Chondrocyte (in vitro differentiated cells): ENCODE data around the gene KCNH8. TPM values are rescaled to one million over a fixed set of nuclear protein-coding genes. Genes with fewer than 3 reads are reported as not detected.

ENCODE experiments used
- DNase-seq: peaks from one replicate; pipeline ENCODE4 v3.0.0; 2021; ENCODE audit warnings: mixed read lengths, low spot score
- H3K27ac Mint-ChIP-seq: one replicate; pipeline ENCODE4 v1.8.0; 2021; ENCODE audit warnings: mild to moderate bottlenecking, moderate library complexity, mixed read lengths; ENCODE audit not compliant: unreplicated experiment
- H3K27me3 Mint-ChIP-seq: 2 replicates; pipeline ENCODE4 v1.8.0; 2021; ENCODE audit warnings: low read depth, mixed read lengths
- H3K36me3 Mint-ChIP-seq: 2 replicates; pipeline ENCODE4 v1.8.0; 2021; ENCODE audit warnings: low read depth, mixed read lengths
- H3K4me1 Mint-ChIP-seq: 2 replicates; pipeline ENCODE4 v1.8.0; 2021; ENCODE audit warnings: low read depth, mild to moderate bottlenecking, mixed read lengths
- H3K4me3 Mint-ChIP-seq: one replicate; pipeline ENCODE4 v1.8.0; 2021; ENCODE audit warnings: mild to moderate bottlenecking, moderate library complexity, mixed read lengths; ENCODE audit not compliant: unreplicated experiment
- H3K9me3 Mint-ChIP-seq: 2 replicates; pipeline ENCODE4 v1.8.0; 2021; ENCODE audit warnings: low read depth, mixed read lengths
- CTCF ChIP-seq: fragments of 200-600 bp; sonication (generic); IDR thresholded peaks from 2 replicates; pipeline ENCODE4 v1.5.0; 2021; ENCODE audit warnings: antibody characterized with exemption, mild to moderate bottlenecking, moderate library complexity
- total RNA-seq: library from RNA; stranded (reverse); gene quantifications from 3 replicates; pipeline ENCODE4 v1.2.1, GENCODE V29; 2021

KCNH8 gene
- total RNA-seq, 1 donor from 2014 or later = not detected

DNA sequence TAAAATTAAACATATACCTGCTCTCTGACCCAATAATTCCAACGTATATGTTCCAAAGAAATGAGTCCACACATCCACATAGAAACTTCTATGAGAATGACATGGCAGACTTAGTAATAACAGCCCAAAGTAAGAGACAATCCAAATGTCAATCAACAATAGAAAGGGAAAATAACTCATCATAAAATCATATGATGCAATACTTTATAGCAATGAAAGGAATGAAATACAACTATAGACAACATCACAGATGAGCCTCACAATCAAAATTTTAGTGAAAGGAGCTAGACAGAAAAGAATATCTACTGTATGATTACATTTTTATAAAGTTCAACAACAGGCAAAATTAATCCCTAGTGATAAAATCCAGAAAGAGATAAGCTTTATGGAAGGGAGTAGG lies 23.6 kb upstream of the KCNH8 start:
- no peak for TF ChIP-seq CTCF
- DNase-seq = no peak
- Mint-ChIP-seq H3K4me3 (no peak overlapping the region), H3K4me1 (no peaks in the 10 kb centered on the region), H3K9me3 (no peaks in the 10 kb centered on the region), H3K27me3 (no peaks in the 10 kb centered on the region), H3K36me3 (no peaks in the 10 kb centered on the region), H3K27ac (no peak overlapping the region)

- no peak overlapping the region for H3K4me3 Mint-ChIP-seq
- H3K4me1 Mint-ChIP-seq = no peaks in the 10 kb centered on the region
- peaks cover 7% of the 10 kb centered on the region for H3K27me3 Mint-ChIP-seq
- H3K36me3 Mint-ChIP-seq = no peaks in the 10 kb centered on the region
- TF ChIP-seq CTCF = no peak
- H3K9me3 Mint-ChIP-seq = peaks cover 3% of the 10 kb centered on the region
- H3K27ac Mint-ChIP-seq = no peak overlapping the region
- no peak for DNase-seq
Observed at GRCh38 chr3:19139863-19140262, 8.4 kb upstream of the KCNH8 start.

GRCh38 chr3:19146685-19147650 lies 1.3 kb upstream of the KCNH8 start:
- DNase-seq = no peak

GRCh38 chr3:19148768-19149091 lies 420 bp downstream of the KCNH8 start:
- Mint-ChIP-seq H3K27ac (no peak overlapping the region), H3K36me3 (no peaks in the 10 kb centered on the region), H3K9me3 (peaks cover 10% of the 10 kb centered on the region), H3K27me3 (peaks cover 21% of the 10 kb centered on the region), H3K4me3 (peak overlapping the region; percentile 35), H3K4me1 (peaks cover 18% of the 10 kb centered on the region)
- no peak for TF ChIP-seq CTCF
- no peak for DNase-seq

More at GRCh38 chr3:19146685-19147650, 1.3 kb upstream of the KCNH8 start:
- peak; percentile 72 for TF ChIP-seq CTCF
- peaks cover 18% of the 10 kb centered on the region for H3K4me1 Mint-ChIP-seq
- peak overlapping the region; percentile 82 for H3K4me3 Mint-ChIP-seq
- no peaks in the 10 kb centered on the region for H3K36me3 Mint-ChIP-seq
- H3K9me3 Mint-ChIP-seq = peaks cover 10% of the 10 kb centered on the region
- no peak overlapping the region for H3K27ac Mint-ChIP-seq
- H3K27me3 Mint-ChIP-seq = peaks cover 27% of the 10 kb centered on the region

- TF ChIP-seq CTCF = no peak
- Mint-ChIP-seq H3K4me3 (no peak overlapping the region), H3K36me3 (no peaks in the 10 kb centered on the region), H3K27me3 (peaks cover 21% of the 10 kb centered on the region), H3K4me1 (peaks cover 18% of the 10 kb centered on the region), H3K9me3 (peaks cover 10% of the 10 kb centered on the region), H3K27ac (no peak overlapping the region)
- DNase-seq = no peak
Observed at GRCh38 chr3:19149368-19149767, 1.1 kb downstream of the KCNH8 start.
